ENCODE results near the gene MAML3.

MAML3 gene

DNA sequence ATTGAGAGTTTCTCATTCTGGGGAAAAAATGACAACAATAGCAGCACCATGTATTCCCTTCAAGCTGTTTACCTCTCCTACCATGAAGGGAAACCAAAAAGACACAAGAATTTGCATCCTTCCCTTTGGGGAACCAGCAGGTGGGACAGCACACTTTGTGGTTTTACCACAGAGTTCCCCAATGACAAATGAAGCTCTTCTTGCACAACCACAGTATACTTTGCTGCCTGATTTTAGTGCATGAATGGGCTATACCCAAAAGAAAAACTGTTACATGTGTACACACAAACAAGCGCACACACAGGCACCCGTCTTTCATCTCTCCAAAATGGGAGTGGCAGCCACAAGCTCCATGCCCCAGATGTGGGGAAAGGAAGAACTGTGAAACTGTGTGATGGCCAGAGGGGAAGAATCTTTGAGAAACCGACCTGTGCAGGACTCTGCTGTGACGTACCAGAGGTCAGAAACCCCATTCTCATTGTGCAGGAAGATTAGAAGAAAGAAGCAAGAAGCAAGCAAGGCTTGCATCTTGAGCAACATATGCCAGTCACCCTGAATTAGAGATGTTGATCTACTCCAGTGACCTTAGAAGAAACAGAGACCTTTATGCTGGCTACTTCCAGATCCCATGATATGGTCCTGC lies 2.7 kb upstream of the MAML3 start:
- no peak for DNase-seq (ENCODE audit: low read depth in 2 of 2)

DNA sequence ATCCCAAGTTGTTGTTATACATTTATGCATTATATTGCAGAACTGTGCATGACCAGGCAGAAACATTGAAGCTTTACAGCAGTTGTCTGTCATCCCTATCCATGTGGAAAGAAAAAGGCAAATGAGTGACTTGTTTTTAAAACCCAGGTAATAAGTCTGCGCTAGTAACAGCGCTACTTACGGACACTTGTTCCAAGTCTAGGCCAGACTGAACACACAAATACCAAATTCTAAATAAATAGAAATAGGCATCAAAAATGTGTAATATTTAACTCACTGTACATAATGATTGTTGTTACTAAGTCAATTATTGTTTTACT lies 548 bp upstream of the MAML3 start:
- DNase-seq (ENCODE audit: low read depth in 2 of 2): no peak

DNA sequence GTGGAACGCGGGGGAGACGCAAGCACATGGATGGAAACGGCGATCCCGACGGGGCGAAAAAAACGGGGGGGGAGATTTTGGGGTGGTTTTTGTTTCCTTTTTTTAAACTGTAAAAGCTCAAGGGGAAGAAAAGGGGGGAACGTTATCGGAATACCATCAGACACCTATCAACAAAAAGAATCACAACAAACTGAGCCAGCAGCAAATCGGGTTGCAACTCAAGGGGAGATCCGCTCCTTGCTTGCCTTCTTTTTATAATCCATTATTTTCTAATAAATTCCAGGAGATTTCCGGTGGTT lies 616 bp downstream of the MAML3 start:
- no peak for DNase-seq (ENCODE audit: low read depth in 2 of 2)

DNA sequence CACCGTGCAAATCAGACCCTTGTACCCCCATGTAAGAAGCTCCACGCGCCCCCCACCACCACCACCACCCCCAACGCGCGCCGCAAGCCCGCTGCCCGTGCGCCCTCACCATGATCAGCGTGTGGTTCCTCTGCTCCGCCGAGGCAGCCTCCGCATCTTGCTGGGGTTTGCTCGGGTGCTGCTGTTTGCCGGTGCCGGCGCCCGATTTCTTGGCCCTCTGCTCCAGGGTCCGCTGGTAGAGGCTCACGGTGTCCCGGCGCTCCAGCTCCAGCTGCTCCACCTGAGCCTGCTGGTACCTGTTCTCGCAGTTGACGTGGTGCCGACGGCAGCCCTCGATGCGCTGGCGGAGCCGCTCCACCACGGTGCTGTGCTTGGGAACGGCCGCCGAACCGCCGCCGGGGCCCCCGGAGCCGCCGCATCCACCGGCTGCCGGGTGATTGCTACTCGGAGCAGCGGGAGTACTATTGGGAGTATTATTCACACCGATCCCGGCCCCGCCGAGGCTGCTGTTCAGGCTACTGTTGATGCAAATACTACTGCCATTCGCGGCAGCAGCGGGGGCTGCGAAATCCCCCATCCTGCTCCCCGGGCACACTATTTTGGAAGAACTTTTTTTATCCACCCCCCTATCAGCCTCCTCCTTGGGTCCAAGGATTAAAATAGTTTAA lies 1.1 kb downstream of the MAML3 start:
- no peak for DNase-seq (ENCODE audit: low read depth in 2 of 2)

DNA sequence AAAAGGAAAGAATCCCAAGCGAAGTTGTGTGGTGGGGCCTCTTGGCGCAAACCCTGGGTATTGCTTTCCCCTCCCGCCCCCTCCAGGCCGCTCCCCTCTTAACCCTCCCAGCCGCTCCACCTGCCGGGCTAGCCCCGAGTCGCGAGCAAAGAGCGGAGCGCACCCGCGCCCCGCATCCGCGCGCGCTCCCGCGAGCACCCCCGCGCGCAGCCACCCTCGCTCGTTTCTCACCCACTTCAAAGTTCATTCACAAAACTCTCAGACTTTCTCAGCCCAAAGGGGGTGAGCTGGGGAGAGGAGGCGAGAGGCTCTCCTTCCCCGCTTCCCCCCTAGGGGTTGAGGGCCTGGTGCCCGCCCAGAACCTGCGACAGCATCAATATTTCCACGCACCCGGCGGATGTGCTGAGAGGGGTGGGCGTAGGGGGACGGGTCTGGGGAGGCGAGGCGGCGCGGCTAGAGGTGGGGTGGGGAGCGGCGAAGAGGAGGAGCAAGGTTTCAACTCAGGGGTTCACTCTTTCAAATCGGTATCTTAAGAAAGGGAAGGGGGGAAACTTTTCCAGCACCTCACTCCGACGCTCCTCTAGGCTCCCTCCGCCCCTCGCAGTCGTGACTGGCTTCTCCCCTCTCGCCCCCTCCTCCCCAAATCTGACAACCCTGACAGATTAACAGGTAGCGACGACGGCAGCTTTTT lies 1.8 kb downstream of the MAML3 start:
- no peak for DNase-seq (ENCODE audit: low read depth in 2 of 2)

DNA sequence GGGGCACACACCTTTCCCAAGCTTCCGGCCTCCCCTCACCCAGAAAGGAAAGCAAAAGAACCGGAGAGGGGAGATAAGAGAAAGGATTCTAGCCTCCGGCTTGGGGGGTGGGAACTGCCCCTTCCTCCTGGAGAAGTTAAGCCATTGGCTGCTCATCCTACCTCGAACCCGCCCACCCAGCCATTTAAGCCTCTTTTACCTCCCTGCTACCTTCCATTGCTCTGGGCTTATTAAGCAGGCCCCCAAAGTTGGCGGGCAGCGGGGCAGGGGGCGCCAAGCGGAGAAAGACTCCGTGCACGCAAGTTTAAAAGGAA lies 2.3 kb downstream of the MAML3 start:
- peak; percentile 58 to 62 for DNase-seq (ENCODE audit: low read depth in 2 of 2)

DNA sequence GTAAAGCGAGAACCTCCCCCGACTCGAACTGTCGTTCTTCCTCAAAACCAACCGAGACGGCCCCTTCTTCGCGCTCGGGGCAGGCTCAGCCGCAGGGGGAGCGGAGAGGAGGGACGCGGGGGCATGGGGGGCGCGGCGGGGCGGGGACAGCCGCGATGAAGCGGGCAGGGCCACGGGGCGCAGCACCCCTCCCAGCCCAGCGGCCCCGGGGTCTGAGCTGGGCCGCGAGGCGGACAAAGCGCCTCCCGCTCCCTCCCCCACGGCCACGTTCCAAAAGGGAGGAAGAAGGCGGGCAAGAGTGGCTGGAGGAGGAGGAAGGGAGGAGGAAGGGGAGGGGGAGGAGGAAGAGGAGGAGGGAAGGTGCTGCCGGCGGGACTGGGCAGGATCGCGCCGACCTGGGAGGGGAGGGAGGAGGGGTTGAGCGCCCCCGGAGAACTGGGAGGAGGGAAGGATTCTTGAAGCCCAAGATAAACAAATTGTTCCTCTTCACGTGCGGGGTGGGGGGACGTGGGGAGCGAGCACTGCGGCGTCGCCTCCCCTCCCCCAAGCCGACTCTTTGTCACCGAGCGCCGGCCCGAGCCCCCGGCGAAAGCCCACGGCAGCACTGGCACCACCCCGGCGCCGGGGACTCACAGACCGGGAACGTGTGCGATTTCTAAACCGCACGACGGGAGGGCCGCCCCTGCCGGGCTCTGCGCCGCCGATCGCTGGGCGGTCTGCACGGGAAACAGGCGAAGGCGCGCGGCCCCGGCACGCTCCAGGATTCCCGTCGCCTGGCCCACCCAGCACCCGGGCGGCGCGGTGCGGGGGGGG lies 2.9 kb downstream of the MAML3 start:
- peak; percentile 92 to 93 for DNase-seq (ENCODE audit: low read depth in 2 of 2)

DNA sequence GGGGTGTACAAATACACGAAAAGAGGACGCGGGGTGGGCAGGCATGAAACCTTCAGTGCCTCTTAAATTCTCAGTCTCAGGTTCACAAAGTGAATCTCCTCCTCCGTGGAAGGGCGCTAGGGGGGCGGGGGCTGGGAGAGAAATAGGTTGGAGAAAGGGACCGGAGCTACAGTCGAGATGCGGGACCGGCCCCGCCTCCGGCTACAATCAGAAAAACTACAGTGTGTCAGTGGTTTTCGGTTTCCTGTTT lies 3.4 kb downstream of the MAML3 start:
- no peak for DNase-seq (ENCODE audit: low read depth in 2 of 2)

DNA sequence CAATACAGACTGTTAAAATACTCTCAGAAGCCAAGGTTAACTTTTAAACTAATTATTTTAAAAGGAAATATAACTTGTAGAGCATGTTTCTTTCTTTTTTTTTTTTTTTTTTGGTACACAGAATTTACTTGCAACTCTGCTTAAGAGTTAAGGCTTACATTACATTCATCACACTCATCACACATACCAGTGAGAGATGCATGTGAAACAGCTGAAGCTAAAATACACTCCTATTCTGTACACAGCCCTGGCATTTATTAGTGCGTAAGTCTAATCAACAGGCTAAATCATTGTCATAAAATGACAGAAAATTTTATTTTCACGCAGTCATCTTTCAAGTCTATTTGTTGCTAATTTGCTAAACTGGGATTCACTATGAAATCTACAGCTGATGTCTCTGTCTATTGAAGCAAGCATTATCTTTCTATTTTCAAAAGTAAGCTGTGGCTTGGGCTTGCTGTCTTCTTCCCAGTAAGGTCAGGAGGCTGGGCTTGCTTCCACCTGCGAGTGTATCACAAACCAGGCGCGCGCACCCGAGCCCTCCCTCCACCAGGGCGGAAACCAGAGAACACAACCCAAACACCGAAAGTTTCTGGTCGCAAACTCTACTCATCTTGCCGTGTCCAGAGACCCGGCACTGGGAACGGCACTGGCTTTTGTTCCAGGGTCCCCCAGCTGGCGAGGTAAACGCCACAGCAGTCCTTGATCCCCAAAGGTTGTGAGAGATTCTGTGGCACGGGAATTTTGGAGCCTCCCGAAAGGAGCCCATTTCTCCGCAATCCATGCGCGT lies 3.9 kb downstream of the MAML3 start:
- no peak for DNase-seq (ENCODE audit: low read depth in 2 of 2)

DNA sequence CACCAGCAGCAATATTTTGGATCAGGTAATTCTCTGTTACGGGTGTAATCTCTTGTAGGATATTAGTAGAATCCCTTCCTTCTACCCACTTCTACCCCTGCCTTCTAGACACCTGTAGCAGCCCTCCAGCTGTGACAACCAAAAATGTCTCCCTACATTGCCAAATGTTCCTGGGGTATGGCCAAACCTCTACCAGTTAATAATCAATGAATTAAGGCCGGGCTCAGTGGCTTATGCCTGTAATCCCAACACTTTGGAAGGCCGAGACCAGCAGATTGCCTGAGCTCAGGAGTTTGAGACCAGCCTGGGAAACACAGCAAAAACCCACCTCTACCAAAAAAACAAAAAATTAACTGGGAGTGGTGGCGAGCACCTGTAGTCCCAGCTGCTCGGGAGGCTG lies 9.9 kb downstream of the MAML3 start:
- DNase-seq (ENCODE audit: low read depth in 2 of 2): no peak

DNA sequence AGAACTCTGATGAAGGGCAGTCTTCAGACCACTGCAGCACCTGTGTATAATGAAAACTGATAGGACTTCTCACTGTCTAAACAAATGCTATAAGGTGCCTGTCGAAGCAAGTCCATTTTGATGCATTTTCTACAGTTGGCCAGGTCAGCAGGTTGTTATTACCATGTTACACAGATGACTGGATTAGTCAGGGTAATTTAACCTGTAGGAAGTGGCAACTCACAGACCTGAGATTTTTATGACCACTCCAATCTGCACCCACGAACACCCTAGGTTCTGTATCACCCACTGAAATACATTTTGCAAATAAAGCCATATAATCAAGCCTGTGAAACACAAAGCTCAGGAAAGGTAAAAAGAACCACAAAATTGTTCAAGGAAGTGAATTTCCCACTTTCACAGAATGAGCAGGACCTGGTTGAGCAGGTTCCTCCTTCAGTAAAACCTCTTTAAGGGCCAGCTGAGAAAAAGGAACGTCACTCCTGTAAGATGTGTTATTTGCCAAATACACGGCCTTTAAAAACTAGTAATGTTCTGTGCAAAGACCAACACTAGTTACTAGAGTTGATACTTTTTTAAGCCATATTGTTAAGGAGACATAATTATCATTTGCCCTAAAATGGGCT lies 12.7 kb downstream of the MAML3 start:
- DNase-seq (ENCODE audit: low read depth in 2 of 2): no peak

DNA sequence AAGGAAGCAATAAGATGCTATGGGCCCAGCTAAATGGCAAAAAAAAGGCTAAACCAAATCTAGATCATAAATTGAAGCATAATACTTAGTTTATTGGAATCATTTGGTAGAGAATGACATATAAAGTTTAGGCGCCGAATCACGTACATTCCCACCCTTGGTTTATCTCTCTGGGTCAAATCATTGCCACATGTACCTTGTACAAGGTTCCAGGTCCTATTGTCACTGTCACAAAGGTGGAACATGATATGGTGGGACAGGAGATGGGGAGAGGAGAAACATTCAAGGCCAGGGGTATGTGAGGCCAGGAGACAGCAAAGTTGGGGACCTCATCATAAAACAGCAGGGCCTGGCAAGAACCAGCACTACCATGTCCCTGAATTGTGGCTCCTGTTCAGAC lies 13.4 kb downstream of the MAML3 start:
- DNase-seq (ENCODE audit: low read depth in 2 of 2): no peak

DNA sequence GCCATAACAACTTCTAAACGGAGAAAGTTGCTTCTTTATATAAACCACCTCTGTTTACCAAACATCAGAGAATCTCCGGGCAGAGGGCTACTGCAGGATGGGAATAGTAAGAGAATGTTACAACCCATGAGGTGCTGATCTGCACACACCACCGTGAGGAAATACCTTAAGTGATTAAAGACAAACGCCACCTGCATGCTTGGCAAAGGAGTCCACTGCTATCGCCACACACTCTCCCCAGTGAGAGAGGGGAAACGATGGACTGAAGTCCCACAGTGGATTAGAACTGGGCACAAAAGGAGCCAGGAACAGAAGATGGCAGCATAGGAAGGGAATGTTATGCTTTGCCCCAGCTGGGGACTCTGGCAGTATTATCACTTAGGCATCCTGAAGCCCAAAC lies 15.6 kb downstream of the MAML3 start:
- DNase-seq (ENCODE audit: low read depth in 2 of 2): no peak

DNA sequence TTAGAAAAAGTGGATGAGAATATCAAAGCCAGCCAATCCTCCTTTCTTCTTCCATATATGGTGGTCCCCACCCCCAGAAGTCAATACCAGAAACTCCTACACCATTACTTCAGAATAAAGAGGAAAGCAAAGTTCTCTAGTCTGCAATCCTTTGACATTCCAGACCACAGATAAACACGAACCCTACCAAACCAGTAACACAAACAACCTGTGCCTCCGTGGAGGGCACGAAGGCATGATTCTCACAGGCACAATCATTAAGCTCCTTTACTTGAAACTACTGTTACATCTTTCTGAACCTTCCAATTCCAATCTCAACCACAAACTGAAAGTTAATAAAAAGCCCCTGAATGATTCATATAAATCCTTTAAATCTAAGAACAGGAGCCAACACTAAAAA lies 16.3 kb downstream of the MAML3 start:
- no peak for DNase-seq (ENCODE audit: low read depth in 2 of 2)

DNA sequence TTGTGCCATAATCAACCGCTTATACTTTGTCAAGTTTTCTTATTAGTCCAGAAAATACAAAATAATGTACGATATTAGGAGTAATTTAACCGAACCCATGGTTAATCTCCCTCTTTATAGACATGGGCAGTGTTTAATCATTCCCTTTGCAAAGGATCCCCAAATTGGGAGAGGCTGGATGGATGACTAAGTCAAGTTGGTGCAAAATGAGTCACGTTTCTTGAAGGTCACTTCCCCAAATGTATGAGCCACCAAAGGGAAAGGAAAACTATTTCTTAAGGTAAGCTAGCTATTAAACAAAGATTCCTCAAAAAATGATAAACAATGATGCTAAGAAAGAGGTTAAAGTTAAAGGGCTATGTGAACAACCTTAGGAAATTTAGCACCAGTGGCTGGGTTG lies 17.5 kb downstream of the MAML3 start:
- DNase-seq (ENCODE audit: low read depth in 2 of 2): no peak

DNA sequence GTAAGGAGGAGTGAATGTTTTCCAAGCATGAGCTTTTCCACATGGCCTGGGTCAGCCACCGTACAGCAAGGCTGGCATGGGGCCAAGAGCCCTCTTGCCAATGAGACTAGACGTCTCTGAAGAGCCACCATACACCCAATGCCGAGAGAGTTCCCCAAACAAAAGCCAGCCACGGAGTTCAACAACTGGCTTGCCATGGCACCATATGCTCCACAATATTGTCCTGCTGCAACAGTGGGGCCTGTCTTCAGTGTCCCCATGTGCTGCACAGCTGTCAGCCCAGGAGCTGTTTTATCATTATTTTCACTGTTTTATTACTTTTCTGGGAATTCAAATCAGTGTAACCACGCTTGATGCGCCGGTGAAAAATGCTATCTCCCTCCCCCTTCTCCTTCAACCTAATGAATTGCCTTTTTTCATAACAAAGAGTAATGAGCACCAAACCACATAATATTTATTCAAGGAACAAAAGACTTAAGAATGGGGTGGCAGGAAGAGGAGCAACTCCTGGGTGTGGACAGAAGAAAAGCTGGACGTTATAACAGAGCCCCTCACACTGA lies 18.4 kb downstream of the MAML3 start:
- no peak for DNase-seq (ENCODE audit: low read depth in 2 of 2)

DNA sequence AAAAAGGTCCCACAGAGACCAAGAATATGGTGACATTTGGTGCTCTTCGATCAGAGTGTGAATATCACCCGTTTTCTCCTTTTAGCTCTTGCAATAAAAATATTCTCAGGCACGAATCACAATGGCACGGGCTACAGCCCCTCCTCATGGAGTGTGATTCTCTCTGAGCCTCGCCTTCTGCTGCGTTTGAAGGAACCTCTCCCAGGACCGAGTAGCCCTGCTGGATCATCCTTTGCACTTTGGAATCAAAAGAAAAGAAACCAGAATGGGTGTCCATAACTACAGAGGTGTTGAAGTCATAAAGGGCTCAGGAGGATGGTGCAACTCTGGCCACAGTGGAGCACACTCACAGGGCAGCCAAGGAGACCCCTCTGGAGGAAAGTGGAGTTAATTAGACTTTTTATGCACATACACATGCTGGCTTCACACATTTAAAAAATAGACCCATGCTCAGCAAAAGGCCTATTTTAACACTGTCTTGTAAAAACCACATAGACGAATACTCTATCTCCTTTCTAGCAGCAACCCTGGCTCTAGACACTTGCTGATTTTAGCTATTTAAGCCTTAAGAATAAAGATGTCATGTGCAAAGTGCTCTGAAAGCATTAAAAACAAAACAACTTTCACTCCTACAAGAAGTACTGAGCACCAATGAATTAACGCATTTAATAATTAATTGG lies 19.1 kb downstream of the MAML3 start:
- DNase-seq (ENCODE audit: low read depth in 2 of 2): no peak

DNA sequence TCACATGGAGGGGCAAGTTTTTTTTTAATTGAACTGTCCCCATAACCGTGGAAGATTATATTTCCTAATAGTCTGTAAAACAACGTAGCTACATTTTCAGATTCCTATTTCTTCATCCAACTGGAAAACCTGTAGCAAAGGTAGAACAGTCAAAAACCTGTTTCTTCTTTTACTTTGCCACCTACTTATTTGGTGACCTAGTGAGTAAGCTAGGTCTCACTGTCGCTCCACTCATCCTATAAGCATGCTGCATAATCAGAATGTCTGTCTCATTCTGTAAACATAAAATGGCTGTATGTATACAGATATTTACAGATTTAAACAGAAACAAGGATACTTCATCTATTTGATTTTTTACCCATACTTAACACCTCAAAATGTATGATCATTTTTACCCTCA lies 20.4 kb downstream of the MAML3 start:
- DNase-seq (ENCODE audit: low read depth in 2 of 2): no peak

DNA sequence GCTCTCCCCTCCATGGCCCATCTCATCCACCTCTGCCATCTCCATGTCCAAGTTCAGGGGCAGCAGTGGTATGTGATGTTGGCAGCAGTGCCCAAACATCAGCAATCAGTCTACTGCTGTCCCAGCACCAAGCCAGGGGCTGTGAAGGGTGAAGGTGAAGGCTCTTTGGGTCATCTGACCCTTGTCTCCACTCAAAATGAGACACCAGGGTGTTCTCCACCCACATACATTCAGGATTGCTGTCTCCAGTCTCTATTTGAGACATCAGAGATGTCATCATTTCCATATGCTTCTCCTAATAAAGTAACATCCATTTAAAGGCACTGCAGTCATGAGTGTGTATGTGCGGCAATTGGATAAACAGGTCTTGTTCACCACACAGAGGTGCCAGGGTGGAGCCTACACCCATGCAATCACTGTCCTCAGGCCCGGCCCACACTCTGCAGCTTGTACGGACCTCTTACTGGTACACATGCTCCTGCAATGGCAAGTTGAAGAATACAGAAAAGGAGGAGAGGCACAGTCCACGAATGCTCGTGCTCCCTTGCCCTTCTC lies 22.2 kb downstream of the MAML3 start:
- DNase-seq (ENCODE audit: low read depth in 2 of 2): no peak

DNA sequence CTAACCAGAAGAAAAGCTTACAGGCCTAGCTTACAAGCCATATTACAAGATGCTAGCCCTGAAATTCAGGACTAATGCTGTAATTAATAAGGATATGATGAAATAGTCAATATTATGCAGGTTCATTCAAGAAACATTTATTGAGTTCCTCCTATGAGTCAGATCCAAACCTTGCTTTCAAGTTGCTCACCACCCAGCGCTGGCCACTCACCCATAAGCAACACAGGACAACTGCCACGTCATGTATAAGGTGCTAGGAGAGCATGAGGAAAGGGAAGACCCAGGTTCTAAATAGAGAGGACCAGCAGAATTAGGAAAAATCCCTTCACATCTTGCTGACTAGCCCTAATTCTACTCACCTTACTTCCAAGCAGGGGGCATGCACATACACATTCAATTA lies 23.3 kb downstream of the MAML3 start:
- DNase-seq (ENCODE audit: low read depth in 2 of 2): no peak

DNA sequence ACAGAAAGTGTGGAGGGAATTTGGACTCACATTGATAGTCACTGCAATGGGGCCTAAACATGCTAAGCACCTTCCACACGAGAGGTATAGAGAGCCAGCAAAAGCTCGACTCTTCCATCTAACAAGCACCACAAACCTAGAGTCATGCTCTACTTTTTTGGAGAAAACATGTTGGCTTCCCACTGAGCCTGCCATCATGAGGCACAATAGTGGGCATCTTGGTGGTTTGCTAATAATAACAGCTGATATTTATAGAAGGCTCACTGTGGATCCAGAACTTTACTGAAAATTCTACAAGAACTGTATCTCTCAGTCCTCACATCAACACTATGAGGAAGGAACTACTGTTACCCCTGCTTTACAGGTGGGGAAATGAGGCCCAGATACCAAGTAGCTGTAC lies 26.6 kb downstream of the MAML3 start:
- no peak for DNase-seq (ENCODE audit: low read depth in 2 of 2)

All from fibroblast of skin of left biceps (primary cell).